ENCODE measurements around the gene ZFAND2A.
"Not testable (repeated sequence)": the region's sequence is repeated elsewhere in the genome, so short reads cannot be mapped to it uniquely, and the experiment has no call there.

The ZFAND2A gene

GRCh38 chr7:1150400-1151002, 9.5 kb downstream of the ZFAND2A start:
- no peak for DNase-seq

- no peak for DNase-seq
These were observed 10.6 kb downstream of the ZFAND2A start for GRCh38 chr7:1149351-1149794.

GRCh38 chr7:1147873-1148272, 12.1 kb downstream of the ZFAND2A start:
- DNase-seq, result not testable (repeated sequence)

GRCh38 chr7:1144269-1144771, 15.7 kb downstream of the ZFAND2A start:
- DNase-seq, result peak; percentile 25

GRCh38 chr7:1143031-1143430, 17.0 kb downstream of the ZFAND2A start:
- not testable (repeated sequence) for DNase-seq

- DNase-seq, result no peak
These were observed 17.9 kb downstream of the ZFAND2A start for GRCh38 chr7:1142051-1142635.

GRCh38 chr7:1141651-1142050, 18.3 kb downstream of the ZFAND2A start:
- no peak for DNase-seq

GRCh38 chr7:1140476-1141104, 19.4 kb downstream of the ZFAND2A start:
- no peak for DNase-seq

- no peak for DNase-seq
These were observed 22.4 kb downstream of the ZFAND2A start for GRCh38 chr7:1137517-1138167.

GRCh38 chr7:1136841-1137516, 23.0 kb downstream of the ZFAND2A start:
- DNase-seq, result no peak

GRCh38 chr7:1134951-1135350, 25.0 kb downstream of the ZFAND2A start:
- DNase-seq, result no peak

GRCh38 chr7:1131471-1132265, 28.3 kb downstream of the ZFAND2A start:
- no peak for DNase-seq

- DNase-seq, result no peak
These were observed 29.7 kb downstream of the ZFAND2A start for GRCh38 chr7:1130021-1130990.

GRCh38 chr7:1129431-1129830, 30.6 kb downstream of the ZFAND2A start:
- no peak for DNase-seq

GRCh38 chr7:1127001-1127400, 33.0 kb downstream of the ZFAND2A start:
- no peak for DNase-seq

- DNase-seq, result no peak
These were observed 34.4 kb downstream of the ZFAND2A start for GRCh38 chr7:1125603-1125969.

- no peak for DNase-seq
These were observed 35.0 kb downstream of the ZFAND2A start for GRCh38 chr7:1124816-1125602.

GRCh38 chr7:1124164-1124563, 35.8 kb downstream of the ZFAND2A start:
- no peak for DNase-seq

GRCh38 chr7:1123715-1124114, 36.3 kb downstream of the ZFAND2A start:
- DNase-seq, result peak; percentile 73

All from fibroblast of skin of scalp (primary cell).